GM12878 (cell line): Measurements from ENCODE around the gene KCNJ10. TPM values are rescaled to one million over a fixed set of nuclear protein-coding genes. Genes with fewer than 3 reads are reported as not detected.

Experiments
- ATAC-seq: fragments of 200-7000 bp; cut with Tn5 transposase; 3 replicates; pipeline ENCODE4 v1.9.1; 2020; ENCODE audit warnings: mild to moderate bottlenecking, moderate library complexity
- BruUV-seq: library from RNA; stranded (reverse); fragments of 400-500 nt; replicated peaks from 2 replicates; lab custom pipeline; 2021; lab: Mats Ljungman, UMichigan
- CTCF ChIA-PET: fragments of 300-600 bp; sonication (Branson Sonifier 250); formaldehyde crosslinking; extraction: SDS; loops from one replicate; lab custom pipeline; 2021; ENCODE audit warnings: inconsistent platforms; lab: Yijun Ruan, JAX
- POLR2A ChIA-PET: fragments of 350-600 bp; formaldehyde crosslinking; extraction: SDS; loops from one replicate; lab custom pipeline; 2021; ENCODE audit warnings: inconsistent platforms; lab: Charles Lee
- RAD21 ChIA-PET: fragments of 300-600 bp; sonication (Branson Sonifier 250); formaldehyde crosslinking; loops from one replicate; lab custom pipeline; 2023; ENCODE audit warnings: antibody characterized with exemption; ENCODE audit not compliant: unreplicated experiment; lab: Charles Lee
- SMC1A ChIA-PET: fragments of 300-600 bp; sonication (Branson Sonifier 250); formaldehyde crosslinking; loops from one replicate; lab custom pipeline; 2023; ENCODE audit not compliant: unreplicated experiment, uncharacterized antibody; lab: Charles Lee
- DNase-seq: peaks from one replicate; pipeline ENCODE4 v3.0.0-alpha.2; 2011; ENCODE audit warnings: low read depth, low spot score
- FAIRE-seq: peaks from 3 replicates; lab custom pipeline; 2011; peaks lifted over from hg19 to GRCh38; lab: Jason Lieb, UNC
- H2AFZ ChIP-seq: 2 replicates; pipeline ENCODE4 v1.6.0; 2011; ENCODE audit warnings: low read depth, low read length, control low read depth; ENCODE audit not compliant: control insufficient read depth
- H3K27ac ChIP-seq: 2 replicates; pipeline ENCODE4 v1.5.1; 2011; ENCODE audit warnings: control low read depth; ENCODE audit not compliant: control insufficient read depth, insufficient read depth
- H3K27me3 ChIP-seq, 2 experiments: replicated peaks in 1 of 2; 2 replicates each; pipeline versions ENCODE4 v1.6.0 to v1.6.1; 2011; ENCODE audit warnings: low read length in 1 of 2; ENCODE audit not compliant: control insufficient read depth in 2 of 2, insufficient read depth in 2 of 2
- H3K36me3 ChIP-seq, 2 experiments: 2 replicates each; pipeline ENCODE4 v1.5.1; 2011; ENCODE audit warnings: low read length in 1 of 2; ENCODE audit not compliant: control insufficient read depth in 2 of 2, insufficient read depth in 2 of 2
- H3K4me1 ChIP-seq: 2 replicates; pipeline ENCODE4 v1.6.1; 2011; ENCODE audit warnings: mild to moderate bottlenecking, low read length, moderate library complexity, mixed read lengths; ENCODE audit not compliant: control insufficient read depth, insufficient read depth
- H3K4me2 ChIP-seq: 2 replicates; pipeline ENCODE4 v1.6.0; 2011; ENCODE audit warnings: control low read depth; ENCODE audit not compliant: control insufficient read depth, insufficient read depth
- H3K4me3 ChIP-seq: fragments of 200-600 bp; sonication (generic); 2 replicates; pipeline ENCODE4 v1.5.1; 2016
- H3K79me2 ChIP-seq: 2 replicates; pipeline ENCODE4 v1.6.0; 2011; ENCODE audit warnings: low read length; ENCODE audit not compliant: control insufficient read depth, insufficient read depth
- H3K9ac ChIP-seq: 2 replicates; pipeline ENCODE4 v1.8.0; 2011; ENCODE audit warnings: low read length, control low read depth, mixed read lengths; ENCODE audit not compliant: control insufficient read depth, insufficient read depth
- H3K9me3 ChIP-seq: replicated peaks from 3 replicates; pipeline ENCODE4 v1.5.1; 2011; ENCODE audit warnings: mild to moderate bottlenecking, low read length; ENCODE audit not compliant: control insufficient read depth, insufficient read depth
- H4K20me1 ChIP-seq: 2 replicates; pipeline ENCODE4 v1.6.0; 2011; ENCODE audit not compliant: control insufficient read depth, insufficient read depth
- ASH2L ChIP-seq: fragments of 300-600, 200-600 bp; sonication (generic); IDR thresholded peaks from 2 replicates; pipeline ENCODE4 v1.6.1; 2017; ENCODE audit warnings: low read depth, mild to moderate bottlenecking, borderline replicate concordance
- BACH1 ChIP-seq: fragments of 450-650 bp; IDR thresholded peaks from 2 replicates; pipeline ENCODE4 v1.6.1; 2017; ENCODE audit warnings: mild to moderate bottlenecking, borderline replicate concordance
- BMI1 ChIP-seq: fragments of 450-650 bp; IDR thresholded peaks from 2 replicates; pipeline ENCODE4 v1.6.1; 2016; ENCODE audit warnings: mild to moderate bottlenecking, moderate library complexity, borderline replicate concordance
- CBX5 ChIP-seq: sonication (generic); IDR thresholded peaks from 2 replicates; pipeline ENCODE4 v1.6.1; 2016; ENCODE audit warnings: low read depth, moderate library complexity, mild to moderate bottlenecking, inconsistent platforms
- KDM1A ChIP-seq: fragments of 200-600 bp; sonication (generic); IDR thresholded peaks from 2 replicates; pipeline ENCODE4 v1.6.1; 2016; ENCODE audit warnings: borderline replicate concordance
- KLF5 ChIP-seq: fragments of 450-650 bp; IDR thresholded peaks from 2 replicates; pipeline ENCODE4 v1.6.1; 2014; ENCODE audit warnings: mild to moderate bottlenecking; ENCODE audit not compliant: partially characterized antibody
- NFXL1 ChIP-seq: fragments of 450-650 bp; IDR thresholded peaks from 2 replicates; pipeline ENCODE4 v1.6.1; 2017; ENCODE audit warnings: antibody characterized with exemption, mild to moderate bottlenecking, borderline replicate concordance
- NRF1 ChIP-seq: conservative IDR thresholded peaks from 2 replicates; pipeline ENCODE4 v1.6.1; 2011; ENCODE audit warnings: mild to moderate bottlenecking, low read depth, low read length, improper control_type of control experiment
- RBBP5 ChIP-seq: fragments of 200-600 bp; sonication (generic); conservative IDR thresholded peaks from 2 replicates; pipeline ENCODE4 v1.6.1; 2016
- RFX5 ChIP-seq: IDR thresholded peaks from 2 replicates; pipeline ENCODE4 v1.6.1; 2011; ENCODE audit warnings: low read depth, low read length, improper control_type of control experiment
- SMAD1 ChIP-seq: fragments of 450-650 bp; IDR thresholded peaks from 2 replicates; pipeline ENCODE4 v1.6.1; 2018; ENCODE audit warnings: mild to moderate bottlenecking, low read depth; ENCODE audit not compliant: partially characterized antibody
- STAT3 ChIP-seq: IDR thresholded peaks from 2 replicates; pipeline ENCODE4 v1.6.1; 2011; ENCODE audit warnings: low read depth, low read length, improper control_type of control experiment
- SUZ12 ChIP-seq: fragments of 200-600 bp; sonication (generic); IDR thresholded peaks from one replicate; pipeline ENCODE4 v1.6.1; 2018; ENCODE audit warnings: antibody characterized with exemption, mild to moderate bottlenecking; ENCODE audit not compliant: unreplicated experiment
- TCF3 ChIP-seq: IDR thresholded peaks from 2 replicates; pipeline ENCODE4 v1.6.1; 2012; ENCODE audit warnings: low read depth, mild to moderate bottlenecking, low read length, borderline replicate concordance; ENCODE audit not compliant: insufficient read depth
- WGBS: methylation state at CpG from one replicate; pipeline ENCODE4 v1.1.6; 2016; ENCODE audit warnings: low lambda C conversion rate; ENCODE audit not compliant: insufficient replicate concordance, insufficient coverage; ENCODE audit errors: missing lambda C conversion rate; 5-methylcytosine and 5-hydroxymethylcytosine counted together
- in situ Hi-C: fragments of 300-500 bp; cut with MboI; formaldehyde crosslinking; loops from 9 replicates; pipeline ENCODE4 v1.14.3; 2018; ENCODE audit warnings: mixed read lengths
- intact Hi-C: fragments of 100-400 bp; cut with micrococcal nuclease; formaldehyde crosslinking; loops from one replicate; pipeline ENCODE4 v1.14.2; 2022; ENCODE audit not compliant: unreplicated experiment
- polyA plus RNA-seq, 11 experiments: library from polyadenylated mRNA; depleted of rRNA in 4 of 11; unstranded in 6 of 11; stranded (reverse) in 5 of 11; fragments of >200 nt; fragmentation: Nextera tagmentation in 4 of 11; fragmentation: Illumina TruSeq in 1 of 11; extraction: Ambion mirVana in 4 of 11; extraction: Trizol in 1 of 11; gene quantifications; 1 replicate in 1 of 11; 2 replicates in 10 of 11; pipeline versions ENCODE4 v1.2.1 to v1.2.3, GENCODE V29; 2011 to 2016; ENCODE audit warnings: inconsistent platforms in 2 of 11, missing spikeins in 2 of 11, low read depth in 1 of 11
- total RNA-seq, 4 experiments: library from RNA; depleted of rRNA in 3 of 4; stranded (reverse); fragments of >200 nt in 3 of 4; fragmentation: Illumina TruSeq in 1 of 4; extraction: Trizol in 1 of 4; gene quantifications; 2 replicates each; pipeline versions ENCODE4 v1.2.1 to v1.2.3, GENCODE V29; 2013 to 2021
- TF ChIP-seq, protein P1 (sequence below): fragments of 450-650 bp; IDR thresholded peaks from 2 replicates; pipeline ENCODE4 v1.6.1; 2017; ENCODE audit warnings: antibody characterized with exemption, mild to moderate bottlenecking, moderate library complexity
- TF ChIP-seq, protein P2 (sequence below): IDR thresholded peaks from 2 replicates; pipeline ENCODE4 v1.6.1; 2012; ENCODE audit warnings: low read depth, low read length, improper control_type of control experiment
- TF ChIP-seq, protein P3 (sequence below): fragments of 450-650 bp; formaldehyde crosslinking; IDR thresholded peaks from 2 replicates; pipeline ENCODE4 v1.5.0; 2022; ENCODE audit warnings: mild to moderate bottlenecking, missing genetic modification characterization

The KCNJ10 gene
- total and polyA plus RNA-seq, 10 of the 15 experiments (the other 5 are each of a cell fraction or from before 2014, with no cell fraction given), result 0.01 to 0.29 (median 0.09) TPM; not detected in 2

DNA sequence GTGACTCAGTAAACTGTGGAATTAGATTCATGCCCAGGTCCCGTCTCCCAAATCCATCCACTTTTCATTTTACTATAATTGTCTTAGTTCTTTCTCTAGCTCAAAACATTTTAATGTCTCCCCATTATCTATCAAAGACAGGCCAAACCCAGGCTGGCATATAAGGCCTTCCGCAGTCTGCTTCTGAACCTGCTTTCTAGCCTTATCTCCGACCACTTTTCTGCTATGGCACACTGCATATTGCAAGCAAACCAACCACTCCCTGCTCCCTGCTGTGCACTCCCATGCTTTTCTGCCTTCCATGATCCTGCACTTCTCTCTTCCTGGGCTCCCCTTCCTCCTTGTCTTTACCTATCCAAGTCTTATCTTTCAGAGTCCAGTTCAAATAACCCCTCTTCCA lies 20.9 kb downstream of the KCNJ10 start:
- no peaks in the 10 kb centered on the region for H4K20me1 ChIP-seq
- no peaks in the 10 kb centered on the region for H3K36me3 ChIP-seq
- BruUV-seq, result no TSS peak
- no peak overlapping the region for H3K4me2 ChIP-seq
- FAIRE-seq (no peak), ATAC-seq (no peak), DNase-seq (no peak)
- CTCF ChIA-PET, result interaction anchor here (1.0 to 49.8 kb wide), 3 partner anchors 12 to 42 kb away, joined by 3 to 1035 read pairs (median 3); partner anchors contain the start of genes IGSF8, KCNJ10 and KCNJ9
- H3K9me3 ChIP-seq, result no peaks in the 10 kb centered on the region
- POLR2A ChIA-PET, result no interaction called here
- 31% methylated on average over 3 of the region's 3 CpGs for WGBS
- H3K4me1 ChIP-seq, result peaks cover 11% of the 10 kb centered on the region
- intact Hi-C loops (no loop called here), in situ Hi-C loops (no loop called here)
- no peak overlapping the region for H3K4me3 ChIP-seq
- H3K9ac ChIP-seq, result no peak overlapping the region
- peaks cover 3 to 8% of the 10 kb centered on the region in 2 experiments for H3K27me3 ChIP-seq
- no peak overlapping the region for H3K27ac ChIP-seq
- RAD21 ChIA-PET, result no interaction called here
- H2AFZ ChIP-seq, result no peak overlapping the region
- SMC1A ChIA-PET, result interaction anchor here (6.5 kb wide), 1 partner anchor 30 kb away, joined by 89 read pairs; the partner anchor contains the start of gene KCNJ9
- no peaks in the 10 kb centered on the region for H3K79me2 ChIP-seq
- TF ChIP-seq KDM1A, result no peak
- TF ChIP-seq CBX5, result no peak
- no peak for TF ChIP-seq NFXL1
- TF ChIP-seq, protein P1, sequence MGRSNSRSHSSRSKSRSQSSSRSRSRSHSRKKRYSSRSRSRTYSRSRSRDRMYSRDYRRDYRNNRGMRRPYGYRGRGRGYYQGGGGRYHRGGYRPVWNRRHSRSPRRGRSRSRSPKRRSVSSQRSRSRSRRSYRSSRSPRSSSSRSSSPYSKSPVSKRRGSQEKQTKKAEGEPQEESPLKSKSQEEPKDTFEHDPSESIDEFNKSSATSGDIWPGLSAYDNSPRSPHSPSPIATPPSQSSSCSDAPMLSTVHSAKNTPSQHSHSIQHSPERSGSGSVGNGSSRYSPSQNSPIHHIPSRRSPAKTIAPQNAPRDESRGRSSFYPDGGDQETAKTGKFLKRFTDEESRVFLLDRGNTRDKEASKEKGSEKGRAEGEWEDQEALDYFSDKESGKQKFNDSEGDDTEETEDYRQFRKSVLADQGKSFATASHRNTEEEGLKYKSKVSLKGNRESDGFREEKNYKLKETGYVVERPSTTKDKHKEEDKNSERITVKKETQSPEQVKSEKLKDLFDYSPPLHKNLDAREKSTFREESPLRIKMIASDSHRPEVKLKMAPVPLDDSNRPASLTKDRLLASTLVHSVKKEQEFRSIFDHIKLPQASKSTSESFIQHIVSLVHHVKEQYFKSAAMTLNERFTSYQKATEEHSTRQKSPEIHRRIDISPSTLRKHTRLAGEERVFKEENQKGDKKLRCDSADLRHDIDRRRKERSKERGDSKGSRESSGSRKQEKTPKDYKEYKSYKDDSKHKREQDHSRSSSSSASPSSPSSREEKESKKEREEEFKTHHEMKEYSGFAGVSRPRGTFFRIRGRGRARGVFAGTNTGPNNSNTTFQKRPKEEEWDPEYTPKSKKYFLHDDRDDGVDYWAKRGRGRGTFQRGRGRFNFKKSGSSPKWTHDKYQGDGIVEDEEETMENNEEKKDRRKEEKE, result no peak
- TF ChIP-seq RBBP5, result no peak
- no peak for TF ChIP-seq ASH2L
- TF ChIP-seq STAT3, result no peak
- no peak for TF ChIP-seq SUZ12
- no peak for TF ChIP-seq BACH1
- TF ChIP-seq, protein P2, sequence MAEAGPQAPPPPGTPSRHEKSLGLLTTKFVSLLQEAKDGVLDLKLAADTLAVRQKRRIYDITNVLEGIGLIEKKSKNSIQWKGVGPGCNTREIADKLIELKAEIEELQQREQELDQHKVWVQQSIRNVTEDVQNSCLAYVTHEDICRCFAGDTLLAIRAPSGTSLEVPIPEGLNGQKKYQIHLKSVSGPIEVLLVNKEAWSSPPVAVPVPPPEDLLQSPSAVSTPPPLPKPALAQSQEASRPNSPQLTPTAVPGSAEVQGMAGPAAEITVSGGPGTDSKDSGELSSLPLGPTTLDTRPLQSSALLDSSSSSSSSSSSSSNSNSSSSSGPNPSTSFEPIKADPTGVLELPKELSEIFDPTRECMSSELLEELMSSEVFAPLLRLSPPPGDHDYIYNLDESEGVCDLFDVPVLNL, result no peak
- no peak for TF ChIP-seq NRF1
- TF ChIP-seq SMAD1, result no peak
- TF ChIP-seq, protein P3, sequence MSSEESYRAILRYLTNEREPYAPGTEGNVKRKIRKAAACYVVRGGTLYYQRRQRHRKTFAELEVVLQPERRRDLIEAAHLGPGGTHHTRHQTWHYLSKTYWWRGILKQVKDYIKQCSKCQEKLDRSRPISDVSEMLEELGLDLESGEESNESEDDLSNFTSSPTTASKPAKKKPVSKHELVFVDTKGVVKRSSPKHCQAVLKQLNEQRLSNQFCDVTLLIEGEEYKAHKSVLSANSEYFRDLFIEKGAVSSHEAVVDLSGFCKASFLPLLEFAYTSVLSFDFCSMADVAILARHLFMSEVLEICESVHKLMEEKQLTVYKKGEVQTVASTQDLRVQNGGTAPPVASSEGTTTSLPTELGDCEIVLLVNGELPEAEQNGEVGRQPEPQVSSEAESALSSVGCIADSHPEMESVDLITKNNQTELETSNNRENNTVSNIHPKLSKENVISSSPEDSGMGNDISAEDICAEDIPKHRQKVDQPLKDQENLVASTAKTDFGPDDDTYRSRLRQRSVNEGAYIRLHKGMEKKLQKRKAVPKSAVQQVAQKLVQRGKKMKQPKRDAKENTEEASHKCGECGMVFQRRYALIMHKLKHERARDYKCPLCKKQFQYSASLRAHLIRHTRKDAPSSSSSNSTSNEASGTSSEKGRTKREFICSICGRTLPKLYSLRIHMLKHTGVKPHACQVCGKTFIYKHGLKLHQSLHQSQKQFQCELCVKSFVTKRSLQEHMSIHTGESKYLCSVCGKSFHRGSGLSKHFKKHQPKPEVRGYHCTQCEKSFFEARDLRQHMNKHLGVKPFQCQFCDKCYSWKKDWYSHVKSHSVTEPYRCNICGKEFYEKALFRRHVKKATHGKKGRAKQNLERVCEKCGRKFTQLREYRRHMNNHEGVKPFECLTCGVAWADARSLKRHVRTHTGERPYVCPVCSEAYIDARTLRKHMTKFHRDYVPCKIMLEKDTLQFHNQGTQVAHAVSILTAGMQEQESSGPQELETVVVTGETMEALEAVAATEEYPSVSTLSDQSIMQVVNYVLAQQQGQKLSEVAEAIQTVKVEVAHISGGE (CRISPR knock-in tag), result no peak
- no peak for TF ChIP-seq KLF5
- no peak for TF ChIP-seq RFX5
- TF ChIP-seq TCF3, result no peak
- TF ChIP-seq BMI1, result no peak
